Motor neuron (in vitro differentiated cells): ENCODE results near the gene MYLIP. TPM values are rescaled to one million over a fixed set of nuclear protein-coding genes. Genes with fewer than 3 reads are reported as not detected.

Experiments used
- ATAC-seq, 8 experiments: fragments of 200-7000 bp; cut with Tn5 transposase; replicated peaks in 6 of 8; 2 replicates each; pipeline ENCODE4 v1.8.0; 2021; ENCODE audit warnings: mild to moderate bottlenecking in 8 of 8, moderate library complexity in 8 of 8
- H3K27ac ChIP-seq, 2 donors: fragments of 250-450 bp; sonication (Bioruptor Pico); 2 replicates each; pipeline ENCODE4 v1.9.0; 2021; ENCODE audit warnings: antibody characterized with exemption in 2 of 2, mild to moderate bottlenecking in 2 of 2, moderate library complexity in 1 of 2
- H3K4me1 ChIP-seq, 2 donors: fragments of 250-450 bp; sonication (Bioruptor Pico); replicated peaks in 1 of 2; 2 replicates each; pipeline ENCODE4 v1.6.1; 2021; ENCODE audit warnings: antibody characterized with exemption in 2 of 2, mild to moderate bottlenecking in 2 of 2, moderate library complexity in 1 of 2
- H3K4me3 ChIP-seq, 5 donors: fragments of 250-450 bp; sonication (Bioruptor Pico); 2 replicates each; pipeline ENCODE4 v1.9.0; 2021; ENCODE audit warnings: antibody characterized with exemption in 5 of 5, mild to moderate bottlenecking in 5 of 5, moderate library complexity in 4 of 5
- WGBS, 10 experiments: fragments of 450-650 bp; shearing (Covaris generic); methylation state at CpG; one replicate each; pipeline ENCODE4 v1.0.0; 2022; 5-methylcytosine and 5-hydroxymethylcytosine counted together
- in situ Hi-C, 9 experiments: fragments of 400-800 bp; cut with MboI; loops; one replicate each; pipeline ENCODE4 v1.15.0; 2021; ENCODE audit warnings: low sequenced_read_pairs in 9 of 9, low pct_unique_long_range_greater_than_20kb in 2 of 9; ENCODE audit not compliant: unreplicated experiment in 9 of 9
- total RNA-seq, 8 experiments: library from RNA; unstranded; fragments of 300-600 nt; gene quantifications; 2 replicates each; pipeline versions ENCODE4 v1.2.3 to v1.2.4, GENCODE V29; 2022

Gene MYLIP
- total RNA-seq, 8 experiments from 2014 or later = 7.5 to 36.2 (median 15.6) TPM

DNA sequence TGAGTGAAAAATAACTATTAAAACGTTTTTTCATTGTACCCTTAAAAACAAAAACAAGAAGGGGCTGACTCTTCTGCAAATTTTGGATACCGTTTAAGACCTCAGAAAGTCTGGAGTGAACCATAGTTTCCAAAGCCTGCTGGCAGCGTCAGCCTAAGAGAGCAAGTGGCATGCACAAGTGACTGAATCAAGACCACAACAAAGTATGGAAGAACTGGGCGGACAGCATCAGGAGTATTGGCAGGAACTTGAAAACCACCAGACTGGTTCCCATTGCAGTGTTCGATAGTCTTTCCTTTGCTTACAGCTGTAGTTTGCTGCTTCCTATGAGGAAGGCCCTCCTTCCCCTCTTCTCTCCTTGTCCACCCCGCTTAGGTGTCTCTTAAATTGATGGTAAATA lies 33.7 kb upstream of the MYLIP start:
- 9 to 85% (median 69%) methylated on average over 2 to 6 of the region's 6 CpGs; no CpG with 5 or more reads in 1 of the 10 experiments for WGBS, 10 experiments
- H3K4me1 ChIP-seq = no peaks in the 10 kb centered on the region
- no peak for ATAC-seq
- H3K27ac ChIP-seq = no peak overlapping the region
- no peak overlapping the region for H3K4me3 ChIP-seq
- in situ Hi-C loops = no loop called here

DNA sequence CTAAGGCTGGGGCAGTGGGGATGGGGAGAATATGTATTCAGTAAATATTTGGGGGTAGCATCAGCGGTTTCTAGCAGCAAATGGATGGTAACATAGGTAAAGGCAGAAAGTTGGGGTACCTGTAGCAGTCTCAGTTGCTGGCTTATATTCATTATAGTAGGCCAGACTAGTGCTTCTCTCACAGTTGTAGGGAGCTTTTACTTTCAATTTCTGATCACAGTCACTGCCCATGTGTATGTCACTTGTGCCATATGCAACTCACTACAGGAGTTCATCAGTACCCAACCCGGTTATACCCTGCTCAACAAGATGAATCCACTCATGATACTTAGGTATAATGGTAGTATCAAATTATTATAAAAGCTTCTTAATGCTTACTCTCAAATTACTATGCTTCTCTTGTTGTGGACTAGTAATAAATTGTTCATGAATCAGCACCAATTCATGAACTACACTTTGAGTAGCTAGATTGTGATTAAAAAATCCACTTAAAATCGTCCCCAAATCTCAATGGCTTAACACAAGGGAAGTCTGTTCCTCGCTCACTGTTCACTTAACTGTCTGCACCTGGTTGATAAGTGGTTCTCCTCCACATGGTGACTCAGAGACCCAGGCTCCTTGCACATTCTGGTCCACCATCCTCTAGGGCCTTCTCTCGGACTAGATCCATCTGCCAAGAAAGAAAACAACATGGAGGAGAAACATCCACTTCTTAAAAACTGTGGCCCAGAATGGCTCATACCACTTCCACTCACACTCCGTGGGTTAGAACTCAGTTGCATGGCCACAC lies 31.3 kb upstream of the MYLIP start:
- 25 to 100% (median 82%) methylated on average over 1 to 4 of the region's 6 CpGs; no CpG with 5 or more reads in 1 of the 10 experiments for WGBS, 10 experiments
- no peaks in the 10 kb centered on the region for H3K4me1 ChIP-seq
- ATAC-seq = peak in 2 of 8 experiments; percentile 40 to 43
- in situ Hi-C loops = no loop called here
- H3K27ac ChIP-seq = no peak overlapping the region
- no peak overlapping the region for H3K4me3 ChIP-seq

DNA sequence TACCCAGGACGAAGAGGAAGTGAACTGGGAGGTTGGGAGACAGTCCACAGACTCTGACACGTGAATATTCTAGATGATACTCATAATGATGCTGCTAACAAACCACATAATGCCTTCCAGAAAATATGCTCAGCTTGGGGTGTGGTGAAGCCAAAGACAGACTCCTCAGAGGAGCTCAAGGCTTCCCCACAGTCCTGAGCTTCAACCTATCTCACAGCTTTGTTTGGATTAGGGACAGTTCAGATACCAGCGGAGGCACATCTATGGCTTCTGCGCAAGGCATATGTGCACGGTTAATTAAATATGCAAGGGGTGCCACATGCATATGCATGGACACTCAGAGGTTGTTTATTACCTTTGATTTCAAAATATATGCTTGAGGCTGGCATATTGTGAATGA lies 30.7 kb upstream of the MYLIP start:
- 0 to 100% (median 80%) methylated on average over 1 to 4 of the region's 5 CpGs; no CpG with 5 or more reads in 3 of the 10 experiments for WGBS, 10 experiments
- in situ Hi-C loops = no loop called here
- H3K4me1 ChIP-seq = no peaks in the 10 kb centered on the region
- ATAC-seq = peak in 3 of 8 experiments; percentile 49 to 93 (median 54)
- H3K27ac ChIP-seq = no peak overlapping the region
- no peak overlapping the region for H3K4me3 ChIP-seq

DNA sequence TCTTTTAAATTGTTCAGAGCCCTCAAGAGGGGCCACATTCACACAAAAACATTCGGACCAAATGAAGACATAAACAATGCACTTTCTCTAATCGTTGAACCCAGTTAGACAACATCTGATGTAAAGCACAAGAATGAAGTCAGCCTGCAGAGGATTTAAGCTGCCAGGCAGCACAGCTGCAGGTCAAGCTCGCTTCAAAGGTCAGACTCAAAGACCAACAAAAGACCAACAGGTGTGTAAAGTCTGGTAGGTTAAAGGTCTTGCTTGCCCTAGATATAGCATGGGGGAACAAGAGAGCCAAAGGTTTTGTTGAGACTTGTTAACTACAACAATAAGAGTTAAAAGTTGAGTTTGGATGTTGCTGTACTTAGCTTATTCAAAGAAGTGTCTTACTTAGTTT lies 26.7 kb upstream of the MYLIP start:
- Histone ChIP-seq H3K4me3 (no peak overlapping the region), H3K4me1 (peaks cover 0 to 13% of the 10 kb centered on the region in 2 donors), H3K27ac (no peak overlapping the region)
- WGBS, 10 experiments = 0 to 100% (median 46%) methylated on average over 1 to 3 of the region's 3 CpGs
- in situ Hi-C loops = no loop called here
- ATAC-seq = no peak

DNA sequence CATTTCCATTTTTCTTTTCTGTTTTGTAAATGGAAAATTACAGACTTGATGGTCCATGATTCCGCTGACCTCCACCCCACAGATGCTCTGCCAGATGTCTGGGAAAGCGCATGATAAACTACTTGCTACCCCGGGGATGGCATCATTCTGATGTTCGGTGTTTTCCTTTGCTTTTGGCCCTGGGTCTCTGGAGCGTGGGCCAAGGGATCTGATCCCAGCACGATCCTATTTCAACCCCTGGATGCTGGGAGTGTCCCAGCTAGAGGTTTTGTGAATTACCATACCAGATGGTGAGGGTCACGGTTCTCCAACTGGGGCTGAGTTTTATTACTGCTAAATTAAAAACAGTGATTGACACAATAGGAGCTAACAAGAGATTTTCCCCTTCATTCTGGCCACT lies 25.2 kb upstream of the MYLIP start:
- in situ Hi-C loops = no loop called here
- no peak overlapping the region for H3K27ac ChIP-seq
- H3K4me3 ChIP-seq = no peak overlapping the region
- ATAC-seq = peak in 3 of 8 experiments; percentile 60 to 83 (median 61)
- peaks cover 5 to 21% of the 10 kb centered on the region in 2 donors for H3K4me1 ChIP-seq
- WGBS, 10 experiments = 0 to 73% (median 34%) methylated on average over 1 to 7 of the region's 7 CpGs; no CpG with 5 or more reads in 2 of the 10 experiments

DNA sequence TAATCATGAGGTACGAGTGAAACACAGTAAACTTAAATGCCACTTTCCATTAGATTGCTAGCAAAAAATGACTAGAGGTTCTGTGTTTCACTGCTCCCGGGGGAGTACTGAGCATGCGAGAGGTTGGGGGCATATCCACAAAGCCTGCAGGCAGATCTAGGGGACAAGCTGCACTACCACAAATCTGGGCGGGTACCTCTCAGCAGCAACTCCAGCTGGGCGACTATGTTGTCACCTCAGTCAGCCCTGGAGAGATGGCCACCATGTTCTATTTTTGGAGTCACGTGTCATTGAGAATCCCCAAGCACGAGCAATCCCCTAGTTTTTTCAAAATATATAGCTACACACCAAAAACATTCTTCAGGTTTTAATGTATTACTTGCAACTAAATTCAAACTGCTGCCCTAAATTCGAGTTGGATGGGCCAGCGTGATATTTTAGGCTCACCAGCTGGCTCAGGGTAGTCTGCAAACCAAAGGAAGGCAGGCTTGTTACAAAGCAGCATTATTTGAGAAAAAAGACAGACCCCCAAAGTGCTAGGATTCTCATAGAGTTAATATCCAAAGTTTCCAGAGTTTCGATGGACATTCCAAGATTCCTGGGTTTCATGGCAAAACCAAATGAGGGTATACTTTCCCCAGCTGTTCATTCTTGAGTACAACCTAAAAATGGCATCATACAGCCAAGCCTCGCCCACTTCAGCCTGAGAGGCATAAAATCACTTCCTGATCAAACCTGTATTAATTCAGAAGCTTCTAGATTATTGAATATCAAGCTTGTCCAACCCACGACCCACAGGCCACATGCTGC lies 24.1 kb upstream of the MYLIP start:
- in situ Hi-C loops = no loop called here
- ATAC-seq = peak in 4 of 8 experiments; percentile 12 to 51 (median 28)

DNA sequence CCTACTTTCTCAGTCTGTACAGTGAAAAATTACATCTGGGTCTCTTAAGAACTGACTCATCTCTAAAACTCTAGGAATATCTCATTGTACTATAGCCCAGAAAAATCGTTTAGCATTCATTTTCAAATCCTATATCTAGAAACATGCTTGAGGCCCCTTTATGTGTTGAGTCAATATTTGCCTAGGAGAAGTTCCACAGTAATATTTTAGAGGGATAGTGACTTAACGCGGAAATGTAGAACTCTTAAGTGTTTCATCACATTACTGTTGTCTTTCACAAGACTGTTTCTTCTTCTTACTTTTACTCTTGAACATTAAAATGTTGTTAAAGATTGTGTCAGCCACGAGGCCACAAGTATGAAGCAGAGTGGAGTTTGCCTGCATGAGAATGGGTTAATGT lies 23.0 kb upstream of the MYLIP start:
- in situ Hi-C loops = no loop called here
- ATAC-seq = peak in 3 of 8 experiments; percentile 16 to 83 (median 34)

More for the DNA sequence above, 24.1 kb upstream of the MYLIP start:
- Histone ChIP-seq H3K4me1 (peaks cover 8 to 24% of the 10 kb centered on the region in 2 donors), H3K4me3 (no peak overlapping the region), H3K27ac (no peak overlapping the region)
- 20 to 97% (median 63%) methylated on average over 1 to 12 of the region's 12 CpGs; no CpG with 5 or more reads in 1 of the 10 experiments for WGBS, 10 experiments

DNA sequence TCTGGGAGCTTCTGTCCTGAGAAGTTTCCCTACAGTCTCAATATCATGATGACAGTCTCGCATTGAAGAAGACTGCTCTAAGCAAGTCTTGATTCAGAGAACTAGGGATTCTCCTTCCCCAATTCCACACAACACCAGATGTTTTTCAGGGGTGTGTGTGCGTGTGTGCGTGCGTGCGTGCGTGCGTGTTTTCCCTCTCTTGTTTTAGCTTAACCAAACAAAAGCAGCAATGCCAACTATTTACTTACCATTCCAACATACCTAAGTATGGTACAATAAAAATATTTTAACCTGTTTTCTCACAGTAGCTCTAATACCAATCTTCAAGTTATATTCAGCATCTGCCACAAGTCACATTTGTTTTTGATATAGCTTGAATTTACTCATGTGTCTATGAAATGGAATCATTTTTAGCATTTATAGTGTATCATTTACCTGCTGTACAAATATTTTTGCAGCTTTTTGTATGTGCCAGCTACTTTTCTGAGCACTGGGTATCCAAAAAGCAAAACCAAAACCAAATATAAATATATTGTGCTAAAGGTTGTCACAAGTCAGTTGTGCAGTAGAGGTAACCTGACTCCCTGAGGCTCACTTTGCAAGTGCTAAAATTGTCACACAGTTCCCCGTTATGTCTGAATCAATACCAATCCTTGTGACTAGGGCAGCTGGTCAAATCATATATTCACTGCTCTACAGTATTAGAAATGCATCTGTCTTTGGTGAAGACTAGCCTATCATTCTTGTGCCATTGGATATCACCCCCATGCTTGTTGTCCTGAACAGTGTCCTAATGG lies 21.7 kb upstream of the MYLIP start:
- no peak overlapping the region for H3K27ac ChIP-seq
- peaks cover 9 to 27% of the 10 kb centered on the region in 2 donors for H3K4me1 ChIP-seq
- in situ Hi-C loops = no loop called here
- 50 to 100% (median 89%) methylated on average over 1 to 7 of the region's 8 CpGs for WGBS, 10 experiments
- peak in 1 of 8 experiments; percentile 47 for ATAC-seq
- H3K4me3 ChIP-seq = no peak overlapping the region

More for the DNA sequence above, 23.0 kb upstream of the MYLIP start:
- 0 to 95% (median 80%) methylated on average over 2 to 4 of the region's 4 CpGs for WGBS, 10 experiments
- no peak overlapping the region for H3K4me3 ChIP-seq
- H3K27ac ChIP-seq = no peak overlapping the region
- H3K4me1 ChIP-seq = peaks cover 9 to 27% of the 10 kb centered on the region in 2 donors

DNA sequence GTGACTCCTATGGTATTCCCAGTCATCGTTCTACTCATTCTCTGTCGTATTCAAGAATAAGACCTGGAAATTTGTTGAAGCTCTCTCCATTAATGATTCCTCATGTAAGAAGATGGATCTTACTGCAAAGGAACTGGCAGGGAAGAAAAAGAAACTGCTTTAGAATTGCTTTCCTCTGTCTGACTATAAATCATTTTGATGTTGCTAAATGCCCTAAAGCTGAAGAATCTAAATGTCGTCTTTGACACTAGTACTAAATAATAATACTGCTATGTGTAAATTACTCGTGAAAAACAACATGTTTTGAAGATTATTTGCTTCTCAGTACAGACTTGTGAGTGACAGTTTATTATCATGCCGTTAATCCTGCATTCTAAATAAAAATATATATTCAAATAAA lies 20.5 kb upstream of the MYLIP start:
- 20 to 88% (median 78%) methylated on average over 1 to 5 of the region's 5 CpGs for WGBS, 10 experiments
- H3K27ac ChIP-seq = no peak overlapping the region
- in situ Hi-C loops = no loop called here
- peaks cover 9 to 26% of the 10 kb centered on the region in 2 donors for H3K4me1 ChIP-seq
- no peak overlapping the region for H3K4me3 ChIP-seq
- peak in 2 of 8 experiments; percentile 44 to 46 for ATAC-seq

DNA sequence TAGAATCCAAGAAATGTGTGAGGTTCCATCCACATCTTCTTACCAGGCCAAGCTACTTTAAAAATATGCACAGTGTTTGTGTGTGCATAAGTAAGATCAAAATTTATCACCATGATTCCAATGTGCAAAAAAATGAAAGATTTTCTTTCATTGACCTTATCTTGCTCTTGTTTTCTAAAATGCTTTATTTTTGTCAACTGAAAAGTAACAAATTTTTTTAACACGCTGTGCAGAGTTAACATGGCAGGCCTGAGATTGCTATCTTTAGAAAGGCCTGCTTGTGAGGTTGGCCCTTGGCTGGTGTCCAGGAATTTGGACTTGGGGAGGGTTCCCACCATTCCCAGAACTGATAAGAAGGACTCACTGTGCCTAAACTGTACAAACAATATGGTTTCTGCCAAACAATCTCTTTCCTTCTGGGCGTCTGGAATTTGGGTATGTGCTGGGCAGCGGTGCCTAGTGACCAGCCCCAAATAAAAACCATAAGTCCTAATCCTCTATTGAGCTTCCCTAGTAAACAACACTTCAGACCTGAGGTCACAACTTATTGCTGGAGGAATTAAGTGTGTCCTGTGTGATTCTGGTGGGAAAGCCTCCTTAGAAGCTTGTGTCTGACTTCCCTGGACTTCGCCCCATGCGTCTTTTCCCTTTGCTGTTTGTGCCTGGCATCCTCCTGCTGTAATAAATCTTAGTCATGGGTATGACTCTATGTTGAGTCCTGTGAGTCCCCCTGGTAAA lies 19.8 kb upstream of the MYLIP start:
- in situ Hi-C loops = no loop called here
- no peak for ATAC-seq
- no peak overlapping the region for H3K4me3 ChIP-seq
- WGBS, 10 experiments = 84 to 100% (median 93%) methylated on average over 1 to 5 of the region's 5 CpGs; no CpG with 5 or more reads in 4 of the 10 experiments
- no peak overlapping the region for H3K27ac ChIP-seq
- peaks cover 9 to 19% of the 10 kb centered on the region in 2 donors for H3K4me1 ChIP-seq

DNA sequence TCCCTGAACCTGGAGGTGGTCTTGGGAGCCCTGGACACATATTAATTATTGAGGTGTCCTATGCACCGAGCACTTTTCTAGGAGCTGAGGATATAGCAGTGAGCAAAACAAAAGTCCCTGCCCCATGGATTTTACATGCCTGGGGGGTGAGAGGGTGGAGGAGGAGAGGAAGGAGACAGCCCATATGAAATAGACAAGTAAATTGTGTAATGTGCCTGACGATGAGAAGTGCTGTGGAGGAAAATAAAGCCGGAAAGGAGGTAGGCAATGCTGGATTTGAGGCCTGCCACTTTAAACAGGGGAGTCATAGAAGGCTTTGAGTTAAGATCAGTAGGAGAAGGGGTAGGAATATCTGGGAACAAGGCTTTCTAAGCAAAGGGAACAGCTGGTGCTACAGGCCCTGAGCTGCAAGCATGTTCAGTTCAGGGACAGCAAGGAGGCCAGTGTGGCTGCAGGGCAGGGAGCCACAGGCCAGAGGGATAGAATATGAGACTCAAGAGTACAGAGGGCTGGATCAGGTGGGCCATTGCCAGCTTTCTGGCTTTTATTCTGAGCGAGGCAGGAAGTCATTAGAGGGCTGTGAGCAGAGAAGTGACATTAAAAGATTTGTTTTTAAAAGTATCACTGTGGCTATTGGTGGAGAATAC lies 19.1 kb upstream of the MYLIP start:
- no peak overlapping the region for H3K4me3 ChIP-seq
- H3K4me1 ChIP-seq = peaks cover 9 to 14% of the 10 kb centered on the region in 2 donors
- H3K27ac ChIP-seq = no peak overlapping the region
- ATAC-seq = peak in 7 of 8 experiments; percentile 24 to 77 (median 59)
- WGBS, 10 experiments = 22 to 100% (median 66%) methylated on average over 1 to 4 of the region's 4 CpGs
- in situ Hi-C loops = no loop called here

DNA sequence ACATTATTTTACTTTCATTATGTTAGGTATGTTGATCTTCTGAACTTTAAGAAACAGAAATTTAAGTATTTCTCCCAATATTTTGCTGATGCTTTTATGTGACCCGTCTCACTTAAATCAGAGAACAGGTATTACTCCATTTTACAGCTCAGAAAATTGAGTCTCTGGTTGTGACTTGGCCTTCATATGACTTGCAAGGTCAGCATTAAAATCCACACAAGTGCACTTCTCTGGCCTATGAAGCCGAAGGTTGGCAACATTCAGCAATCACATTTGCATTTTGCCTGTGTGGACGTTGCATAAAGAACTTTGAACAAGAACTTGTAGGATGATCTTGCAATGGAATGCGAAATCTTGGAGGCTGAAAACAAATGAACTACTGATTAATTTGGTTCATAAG lies 10.1 kb upstream of the MYLIP start:
- in situ Hi-C loops = no loop called here
- ATAC-seq = no peak
- Histone ChIP-seq H3K27ac (no peak overlapping the region), H3K4me3 (no peak overlapping the region), H3K4me1 (no peaks in the 10 kb centered on the region)
- 37 to 97% (median 74%) methylated on average over 1 to 4 of the region's 4 CpGs for WGBS, 10 experiments
